ENCODE data around the gene CDC27.
"Not testable (repeated sequence)": the region's sequence is repeated elsewhere in the genome, so short reads cannot be mapped to it uniquely, and the experiment has no call there.

Gene CDC27

DNA sequence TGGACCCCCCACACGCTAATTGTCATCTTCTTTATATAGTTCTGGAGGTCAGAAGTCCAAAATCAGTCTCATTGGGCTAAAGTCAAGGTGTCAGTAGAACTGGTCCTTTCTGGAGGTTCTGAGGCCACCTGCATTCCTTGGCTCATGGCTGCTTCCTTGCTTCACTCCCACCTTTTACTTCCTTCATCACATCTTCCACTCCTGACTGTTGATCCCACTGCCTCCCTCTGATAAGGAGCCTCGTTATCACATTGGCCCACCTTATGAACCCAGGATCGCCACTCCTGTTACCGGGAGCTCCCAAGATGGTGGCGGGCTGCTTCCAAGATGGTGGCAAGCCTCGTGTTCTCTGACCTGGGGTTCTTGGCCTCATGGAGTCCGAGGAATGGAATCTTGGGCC is 83.0 kb downstream of the CDC27 start:
- no peak for TF ChIP-seq PAX5 (IDR thresholded peaks at IDR 0.05; ENCODE audit: insufficient read depth, low read length, severe bottlenecking)
- TF ChIP-seq POLR2A (IDR thresholded peaks at IDR 0.05; ENCODE audit: low read depth, low read length), result no peak
- no peak for TF ChIP-seq POLR2AphosphoS5 (IDR thresholded peaks at IDR 0.05; ENCODE audit: low read depth, low read length)
- no peak for TF ChIP-seq SPI1 (IDR thresholded peaks at IDR 0.05; ENCODE audit: low read depth, low read length)
- TF ChIP-seq TAF1 (IDR thresholded peaks at IDR 0.05; ENCODE audit: low read depth, low read length), result no peak
- no peak for TF ChIP-seq POU2F2 (IDR thresholded peaks at IDR 0.05; ENCODE audit: low read depth, low read length)
- DNase-seq (ENCODE audit: insufficient read length, low spot score) (no peak), FAIRE-seq (no peak)

DNA sequence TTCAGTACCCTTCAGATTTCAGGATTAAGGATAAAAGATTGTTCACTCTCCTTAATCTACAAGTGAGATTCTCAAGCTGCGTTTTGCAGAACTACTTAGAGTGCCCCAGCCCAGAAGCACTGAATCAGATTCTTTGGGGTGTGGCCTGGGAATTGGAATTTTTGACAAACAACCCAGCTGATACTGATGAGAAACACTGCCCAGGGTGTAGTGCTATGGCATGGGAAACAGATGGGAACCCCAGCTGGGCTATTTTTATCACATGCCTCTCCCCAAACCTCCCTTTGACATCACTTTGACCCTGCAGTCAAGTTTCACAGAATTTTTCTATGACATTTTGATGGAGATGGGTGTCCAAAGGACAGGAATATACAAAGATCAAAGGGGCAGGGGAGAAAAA is 83.8 kb downstream of the CDC27 start:
- FAIRE-seq, result not testable (repeated sequence)

DNA sequence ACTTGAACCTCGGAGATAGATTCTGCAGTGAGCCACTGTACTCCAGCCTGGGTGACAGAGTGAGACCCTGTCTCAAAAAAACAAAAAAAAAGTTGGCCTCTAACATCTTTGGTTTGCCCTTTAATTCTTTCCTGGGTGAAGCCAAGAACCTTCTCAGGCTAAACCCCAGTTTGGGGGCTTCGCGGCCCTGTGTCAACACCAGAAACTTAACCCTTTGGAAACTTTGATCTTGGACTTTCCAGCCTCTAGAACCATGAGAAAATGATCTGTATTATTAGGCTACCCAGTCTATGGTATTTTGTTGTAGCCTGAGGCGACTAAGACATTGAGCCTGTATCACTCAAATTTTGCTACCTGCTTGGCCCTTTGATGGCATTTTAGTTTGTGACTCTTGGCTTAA is 86.2 kb downstream of the CDC27 start:
- TF ChIP-seq POLR2AphosphoS5 (IDR thresholded peaks at IDR 0.05; ENCODE audit: low read depth, low read length) (no peak), TAF1 (IDR thresholded peaks at IDR 0.05; ENCODE audit: low read depth, low read length) (no peak), SPI1 (IDR thresholded peaks at IDR 0.05; ENCODE audit: low read depth, low read length) (no peak), POU2F2 (IDR thresholded peaks at IDR 0.05; ENCODE audit: low read depth, low read length) (no peak), PAX5 (IDR thresholded peaks at IDR 0.05; ENCODE audit: insufficient read depth, low read length, severe bottlenecking) (no peak), POLR2A (IDR thresholded peaks at IDR 0.05; ENCODE audit: low read depth, low read length) (no peak)
- FAIRE-seq (no peak), DNase-seq (ENCODE audit: insufficient read length, low spot score) (no peak)

More for the DNA sequence above, 83.8 kb downstream of the CDC27 start:
- DNase-seq (ENCODE audit: insufficient read length, low spot score), result not testable (repeated sequence)

DNA sequence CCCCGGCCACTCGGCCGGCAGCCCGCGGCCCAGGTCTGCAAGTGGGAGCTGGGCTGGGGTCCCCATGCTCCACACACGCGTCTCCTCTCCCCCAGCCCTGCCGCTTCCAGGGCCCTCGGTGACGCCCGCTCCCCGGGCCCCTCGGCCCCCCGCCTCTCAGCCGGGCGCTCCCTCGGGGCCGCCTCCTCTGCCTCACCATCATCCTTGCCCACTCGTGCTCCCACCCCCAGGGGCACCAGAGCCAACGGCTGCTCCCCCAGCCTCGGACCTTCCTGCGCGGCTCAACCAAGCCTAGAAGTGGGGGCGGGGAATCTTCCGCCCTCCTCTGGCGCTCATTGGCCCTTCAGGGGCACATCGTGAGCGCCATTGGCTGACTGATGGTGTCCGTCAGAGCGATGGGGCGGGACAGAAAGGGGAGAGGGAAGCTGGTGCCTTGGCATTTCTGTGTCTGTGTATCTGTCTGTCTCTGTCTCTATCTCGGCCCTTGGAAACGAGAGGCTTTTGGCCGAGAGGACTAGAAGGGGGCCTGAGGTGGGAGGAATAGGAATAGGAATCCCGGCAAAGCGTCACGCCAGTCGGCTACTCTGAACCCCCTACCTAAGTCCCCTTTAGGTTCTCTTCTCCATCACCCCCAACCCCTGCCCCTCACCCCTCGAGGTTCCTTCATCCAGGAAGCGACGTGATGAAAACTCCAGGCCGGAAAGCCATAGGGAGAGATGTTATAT is 88.9 kb downstream of the CDC27 start:
- DNase-seq (ENCODE audit: insufficient read length, low spot score), result peak; percentile 43
- TF ChIP-seq POU2F2 (IDR thresholded peaks at IDR 0.05; ENCODE audit: low read depth, low read length) (no peak), SPI1 (IDR thresholded peaks at IDR 0.05; ENCODE audit: low read depth, low read length) (no peak), PAX5 (IDR thresholded peaks at IDR 0.05; ENCODE audit: insufficient read depth, low read length, severe bottlenecking) (peak; percentile 4), TAF1 (IDR thresholded peaks at IDR 0.05; ENCODE audit: low read depth, low read length) (no peak; the same call in 1 of the 2 replicates)
- peak; percentile 94 for FAIRE-seq

DNA sequence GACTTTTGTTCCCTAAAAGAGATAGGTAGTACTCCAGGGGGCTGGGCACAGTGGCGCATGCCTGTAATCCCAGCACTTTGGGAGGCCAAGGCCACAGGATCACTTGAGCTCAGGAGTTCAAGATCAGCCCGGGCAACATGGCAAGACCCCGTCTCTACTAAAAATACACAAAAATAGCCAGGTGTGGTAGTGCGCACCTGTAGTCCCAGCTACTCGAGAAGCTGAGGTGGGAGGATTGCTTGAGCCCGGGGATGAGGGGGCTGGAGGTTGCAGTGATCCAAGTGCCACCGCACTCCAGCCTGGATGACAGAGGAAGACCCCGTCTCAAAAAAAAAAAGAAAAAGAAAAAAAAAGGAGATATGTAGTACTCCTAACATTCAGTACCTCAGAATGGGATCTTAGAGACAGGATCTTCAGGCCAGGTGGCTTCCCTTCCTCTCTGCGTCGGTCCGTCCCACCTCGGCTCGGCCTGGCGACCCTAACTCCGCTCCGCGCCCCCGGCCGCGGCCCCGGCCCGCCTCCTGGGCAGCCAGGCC is 89.6 kb downstream of the CDC27 start:
- FAIRE-seq (no peak), DNase-seq (ENCODE audit: insufficient read length, low spot score) (no peak)
- no peak for TF ChIP-seq POU2F2 (IDR thresholded peaks at IDR 0.05; ENCODE audit: low read depth, low read length)
- TF ChIP-seq TAF1 (IDR thresholded peaks at IDR 0.05; ENCODE audit: low read depth, low read length), result no peak
- no peak for TF ChIP-seq SPI1 (IDR thresholded peaks at IDR 0.05; ENCODE audit: low read depth, low read length)
- TF ChIP-seq PAX5 (IDR thresholded peaks at IDR 0.05; ENCODE audit: insufficient read depth, low read length, severe bottlenecking), result no peak
- TF ChIP-seq POLR2AphosphoS5 (IDR thresholded peaks at IDR 0.05; ENCODE audit: low read depth, low read length), result no peak
- TF ChIP-seq POLR2A (IDR thresholded peaks at IDR 0.05; ENCODE audit: low read depth, low read length), result no peak

DNA sequence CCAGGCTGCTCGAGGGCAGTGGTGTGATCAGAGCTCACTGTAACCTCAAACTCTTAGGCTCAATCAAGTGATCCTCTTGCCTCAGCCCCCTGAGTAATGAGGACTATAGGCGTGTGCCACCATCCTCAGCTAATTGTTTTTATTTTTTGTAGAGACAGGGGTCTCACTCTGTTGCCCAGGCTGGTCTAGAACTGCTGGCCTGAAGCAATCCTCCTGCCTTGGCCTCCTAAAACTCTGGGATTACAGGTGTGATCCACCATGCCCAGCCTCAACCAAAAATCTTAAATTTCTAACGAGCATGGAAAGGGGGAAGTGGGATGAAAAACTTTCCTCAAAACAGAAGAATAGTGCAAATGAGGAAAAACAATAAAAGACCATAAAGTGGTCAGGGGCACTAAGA is 92.8 kb downstream of the CDC27 start:
- no peak for DNase-seq (ENCODE audit: insufficient read length, low spot score)
- TF ChIP-seq POLR2AphosphoS5 (IDR thresholded peaks at IDR 0.05; ENCODE audit: low read depth, low read length) (no peak), PAX5 (IDR thresholded peaks at IDR 0.05; ENCODE audit: insufficient read depth, low read length, severe bottlenecking) (no peak), POU2F2 (IDR thresholded peaks at IDR 0.05; ENCODE audit: low read depth, low read length) (no peak), SPI1 (IDR thresholded peaks at IDR 0.05; ENCODE audit: low read depth, low read length) (peak; percentile 35; the same call in 1 of the 2 replicates), TAF1 (IDR thresholded peaks at IDR 0.05; ENCODE audit: low read depth, low read length) (no peak), POLR2A (IDR thresholded peaks at IDR 0.05; ENCODE audit: low read depth, low read length) (no peak)
- no peak for FAIRE-seq

DNA sequence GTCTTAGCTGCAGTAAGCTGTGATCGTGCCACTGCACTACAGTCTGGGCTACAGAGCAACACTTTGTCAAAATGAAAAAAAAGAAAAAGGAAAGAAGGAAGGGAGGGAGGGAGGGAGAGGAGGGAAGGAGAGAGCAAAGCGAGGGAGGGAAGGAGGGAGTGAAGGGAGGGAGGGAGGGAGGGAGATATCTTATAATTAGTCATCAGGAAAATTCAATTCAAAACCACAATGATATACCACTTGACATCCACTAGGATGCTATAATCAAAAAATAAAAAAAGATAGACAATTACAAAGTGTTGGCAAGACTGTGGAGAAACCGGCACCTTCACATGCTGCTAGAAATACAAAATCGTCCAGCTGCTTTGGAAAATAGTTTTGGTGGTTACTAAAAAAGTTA is 93.8 kb downstream of the CDC27 start:
- no peak for DNase-seq (ENCODE audit: insufficient read length, low spot score)
- TF ChIP-seq PAX5 (IDR thresholded peaks at IDR 0.05; ENCODE audit: insufficient read depth, low read length, severe bottlenecking), result no peak
- no peak for TF ChIP-seq POU2F2 (IDR thresholded peaks at IDR 0.05; ENCODE audit: low read depth, low read length)
- no peak for TF ChIP-seq TAF1 (IDR thresholded peaks at IDR 0.05; ENCODE audit: low read depth, low read length)
- no peak for FAIRE-seq

DNA sequence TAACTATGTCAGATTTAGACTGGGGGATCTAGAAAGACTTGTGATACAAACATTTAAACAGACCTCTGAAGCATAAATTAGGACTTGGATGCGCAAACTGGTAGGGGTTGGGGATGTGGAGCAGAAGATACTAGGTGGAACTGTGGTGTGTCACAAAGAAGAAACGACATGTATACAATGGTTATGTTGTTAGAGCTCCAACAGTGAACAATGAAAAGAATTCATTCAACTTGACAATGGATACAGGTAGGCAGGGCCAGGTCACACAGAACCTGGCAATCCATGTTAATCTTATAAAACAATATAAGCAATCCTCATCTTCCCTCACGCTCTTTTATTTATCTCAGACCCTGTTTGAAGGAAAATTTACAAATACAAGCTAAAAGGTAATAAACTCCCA is 102.0 kb downstream of the CDC27 start:
- no peak for FAIRE-seq
- DNase-seq (ENCODE audit: insufficient read length, low spot score), result no peak
- TF ChIP-seq POU2F2 (IDR thresholded peaks at IDR 0.05; ENCODE audit: low read depth, low read length) (no peak), POLR2AphosphoS5 (IDR thresholded peaks at IDR 0.05; ENCODE audit: low read depth, low read length) (no peak), SPI1 (IDR thresholded peaks at IDR 0.05; ENCODE audit: low read depth, low read length) (no peak), POLR2A (IDR thresholded peaks at IDR 0.05; ENCODE audit: low read depth, low read length) (no peak), PAX5 (IDR thresholded peaks at IDR 0.05; ENCODE audit: insufficient read depth, low read length, severe bottlenecking) (no peak), TAF1 (IDR thresholded peaks at IDR 0.05; ENCODE audit: low read depth, low read length) (no peak)

DNA sequence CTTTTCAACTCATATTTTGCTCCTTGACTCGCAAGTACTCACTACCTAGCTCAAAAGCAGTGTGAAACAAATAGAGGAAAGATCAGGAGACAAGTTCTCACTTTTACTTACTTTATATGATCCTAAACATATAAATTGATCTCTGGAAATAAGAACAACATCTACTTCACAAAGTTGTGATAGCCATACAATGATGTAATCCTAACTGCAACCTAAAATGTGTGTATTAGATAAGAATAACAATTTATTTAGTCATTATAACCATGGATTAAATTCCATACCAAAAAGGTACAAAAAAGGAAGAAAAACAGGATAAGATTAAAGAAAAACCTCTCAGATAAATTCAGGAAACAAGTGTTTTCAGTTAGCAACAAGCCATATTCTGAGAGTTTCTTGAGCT is 103.4 kb downstream of the CDC27 start:
- DNase-seq (ENCODE audit: insufficient read length, low spot score) (no peak), FAIRE-seq (no peak)
- TF ChIP-seq POLR2AphosphoS5 (IDR thresholded peaks at IDR 0.05; ENCODE audit: low read depth, low read length) (no peak), SPI1 (IDR thresholded peaks at IDR 0.05; ENCODE audit: low read depth, low read length) (no peak), POLR2A (IDR thresholded peaks at IDR 0.05; ENCODE audit: low read depth, low read length) (no peak), PAX5 (IDR thresholded peaks at IDR 0.05; ENCODE audit: insufficient read depth, low read length, severe bottlenecking) (no peak), POU2F2 (IDR thresholded peaks at IDR 0.05; ENCODE audit: low read depth, low read length) (no peak), TAF1 (IDR thresholded peaks at IDR 0.05; ENCODE audit: low read depth, low read length) (no peak)

DNA sequence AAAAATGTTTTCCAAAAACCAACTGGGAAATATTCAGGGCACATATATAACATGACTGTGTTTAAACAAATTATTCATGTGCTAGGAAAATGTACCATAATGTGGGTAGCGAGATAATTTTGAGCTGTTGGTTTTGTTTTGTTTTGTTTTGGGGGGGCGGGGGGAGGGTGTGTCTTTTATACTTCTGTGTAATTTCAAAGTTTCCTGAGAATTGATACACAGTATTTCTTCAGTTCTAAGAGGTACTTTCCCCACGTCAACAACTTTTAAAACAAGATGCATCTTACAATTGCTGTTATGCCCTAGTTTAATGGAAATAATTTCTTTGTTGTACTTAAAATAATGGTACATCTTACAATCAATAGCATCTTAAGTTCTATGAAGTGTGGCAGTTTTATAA is 110.3 kb downstream of the CDC27 start:
- DNase-seq (ENCODE audit: insufficient read length, low spot score) (no peak), FAIRE-seq (no peak)
- TF ChIP-seq POLR2A (IDR thresholded peaks at IDR 0.05; ENCODE audit: low read depth, low read length) (no peak), TAF1 (IDR thresholded peaks at IDR 0.05; ENCODE audit: low read depth, low read length) (no peak), SPI1 (IDR thresholded peaks at IDR 0.05; ENCODE audit: low read depth, low read length) (no peak), POU2F2 (IDR thresholded peaks at IDR 0.05; ENCODE audit: low read depth, low read length) (no peak), PAX5 (IDR thresholded peaks at IDR 0.05; ENCODE audit: insufficient read depth, low read length, severe bottlenecking) (no peak), POLR2AphosphoS5 (IDR thresholded peaks at IDR 0.05; ENCODE audit: low read depth, low read length) (no peak)

All from GM12891 (cell line).